GM12878 (cell line): ENCODE data around the gene RSPRY1. TPM values are rescaled to one million over a fixed set of nuclear protein-coding genes. Genes with fewer than 3 reads are reported as not detected.

ENCODE experiments used
- BCL11A ChIP-seq: IDR thresholded peaks from 2 replicates; pipeline ENCODE4 v1.6.1; 2011; ENCODE audit warnings: low read depth, low read length
- BRCA1 ChIP-seq: IDR thresholded peaks from 2 replicates; pipeline ENCODE4 v1.6.1; 2011; ENCODE audit warnings: low read depth, low read length, improper control_type of control experiment
- EZH2 ChIP-seq: IDR thresholded peaks from 2 replicates; pipeline ENCODE4 v1.6.1; 2012; ENCODE audit warnings: low read depth, mild to moderate bottlenecking, control low read depth, inconsistent platforms, low read length, borderline replicate concordance; ENCODE audit not compliant: control insufficient read depth
- MTA2 ChIP-seq: fragments of 450-650 bp; IDR thresholded peaks from 2 replicates; pipeline ENCODE4 v1.6.1; 2016; ENCODE audit warnings: low read depth, mild to moderate bottlenecking, moderate library complexity
- NR2F1 ChIP-seq: fragments of 450-650 bp; conservative IDR thresholded peaks from 2 replicates; pipeline ENCODE4 v1.6.1; 2017; ENCODE audit warnings: mild to moderate bottlenecking
- RAD51 ChIP-seq: fragments of 450-650 bp; IDR thresholded peaks from 2 replicates; pipeline ENCODE4 v1.6.1; 2016; ENCODE audit warnings: moderate library complexity, mild to moderate bottlenecking, inconsistent platforms
- RBBP5 ChIP-seq: fragments of 200-600 bp; sonication (generic); conservative IDR thresholded peaks from 2 replicates; pipeline ENCODE4 v1.6.1; 2016
- RFX5 ChIP-seq: IDR thresholded peaks from 2 replicates; pipeline ENCODE4 v1.6.1; 2011; ENCODE audit warnings: low read depth, low read length, improper control_type of control experiment
- YBX1 ChIP-seq: fragments of 450-650 bp; IDR thresholded peaks from 2 replicates; pipeline ENCODE4 v1.6.1; 2016; ENCODE audit warnings: antibody characterized with exemption
- polyA plus RNA-seq, 11 experiments: library from polyadenylated mRNA; depleted of rRNA in 4 of 11; unstranded in 6 of 11; stranded (reverse) in 5 of 11; fragments of >200 nt; fragmentation: Nextera tagmentation in 4 of 11; fragmentation: Illumina TruSeq in 1 of 11; extraction: Ambion mirVana in 4 of 11; extraction: Trizol in 1 of 11; gene quantifications; 1 replicate in 1 of 11; 2 replicates in 10 of 11; pipeline versions ENCODE4 v1.2.1 to v1.2.3, GENCODE V29; 2011 to 2016; ENCODE audit warnings: inconsistent platforms in 2 of 11, missing spikeins in 2 of 11, low read depth in 1 of 11
- total RNA-seq, 4 experiments: library from RNA; depleted of rRNA in 3 of 4; stranded (reverse); fragments of >200 nt in 3 of 4; fragmentation: Illumina TruSeq in 1 of 4; extraction: Trizol in 1 of 4; gene quantifications; 2 replicates each; pipeline versions ENCODE4 v1.2.1 to v1.2.3, GENCODE V29; 2013 to 2021
- TF ChIP-seq, protein P1 (sequence below): fragments of 450-650 bp; IDR thresholded peaks from 2 replicates; pipeline ENCODE4 v1.6.1; 2016; ENCODE audit warnings: mild to moderate bottlenecking, moderate library complexity, borderline replicate concordance
- TF ChIP-seq, protein P2 (sequence below): IDR thresholded peaks from 2 replicates; pipeline ENCODE4 v1.6.1; 2011; ENCODE audit warnings: low read depth, low read length, improper control_type of control experiment, borderline replicate concordance
- TF ChIP-seq, protein P3 (sequence below): IDR thresholded peaks from 2 replicates; pipeline ENCODE4 v1.6.1; 2011; ENCODE audit warnings: mild to moderate bottlenecking, low read depth, low read length, moderate library complexity; ENCODE audit not compliant: insufficient replicate concordance

The RSPRY1 gene
- total and polyA plus RNA-seq, 10 of the 15 experiments (the other 5 are each of a cell fraction or from before 2014, with no cell fraction given) = 18.5 to 57.0 (median 41.2) TPM

DNA sequence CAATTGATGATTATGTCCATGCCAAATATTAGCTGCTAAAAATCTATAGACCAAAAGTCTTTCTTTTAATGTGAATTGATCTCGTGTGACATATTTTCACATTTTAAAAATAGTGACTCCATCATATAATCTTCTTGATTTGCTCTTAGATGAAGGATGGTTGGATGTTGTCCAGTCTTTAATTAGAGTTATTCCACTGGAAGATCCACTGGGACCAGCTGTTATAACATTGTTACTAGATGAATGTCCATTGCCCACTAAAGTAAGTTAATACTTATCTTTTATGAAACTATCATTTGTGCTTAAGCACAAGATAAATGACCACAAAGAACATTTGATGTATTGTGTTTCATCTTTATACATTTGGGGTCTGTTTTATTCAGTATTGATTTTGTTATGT, 22.8 kb downstream of the RSPRY1 start (continued):
- TF ChIP-seq, protein P1, sequence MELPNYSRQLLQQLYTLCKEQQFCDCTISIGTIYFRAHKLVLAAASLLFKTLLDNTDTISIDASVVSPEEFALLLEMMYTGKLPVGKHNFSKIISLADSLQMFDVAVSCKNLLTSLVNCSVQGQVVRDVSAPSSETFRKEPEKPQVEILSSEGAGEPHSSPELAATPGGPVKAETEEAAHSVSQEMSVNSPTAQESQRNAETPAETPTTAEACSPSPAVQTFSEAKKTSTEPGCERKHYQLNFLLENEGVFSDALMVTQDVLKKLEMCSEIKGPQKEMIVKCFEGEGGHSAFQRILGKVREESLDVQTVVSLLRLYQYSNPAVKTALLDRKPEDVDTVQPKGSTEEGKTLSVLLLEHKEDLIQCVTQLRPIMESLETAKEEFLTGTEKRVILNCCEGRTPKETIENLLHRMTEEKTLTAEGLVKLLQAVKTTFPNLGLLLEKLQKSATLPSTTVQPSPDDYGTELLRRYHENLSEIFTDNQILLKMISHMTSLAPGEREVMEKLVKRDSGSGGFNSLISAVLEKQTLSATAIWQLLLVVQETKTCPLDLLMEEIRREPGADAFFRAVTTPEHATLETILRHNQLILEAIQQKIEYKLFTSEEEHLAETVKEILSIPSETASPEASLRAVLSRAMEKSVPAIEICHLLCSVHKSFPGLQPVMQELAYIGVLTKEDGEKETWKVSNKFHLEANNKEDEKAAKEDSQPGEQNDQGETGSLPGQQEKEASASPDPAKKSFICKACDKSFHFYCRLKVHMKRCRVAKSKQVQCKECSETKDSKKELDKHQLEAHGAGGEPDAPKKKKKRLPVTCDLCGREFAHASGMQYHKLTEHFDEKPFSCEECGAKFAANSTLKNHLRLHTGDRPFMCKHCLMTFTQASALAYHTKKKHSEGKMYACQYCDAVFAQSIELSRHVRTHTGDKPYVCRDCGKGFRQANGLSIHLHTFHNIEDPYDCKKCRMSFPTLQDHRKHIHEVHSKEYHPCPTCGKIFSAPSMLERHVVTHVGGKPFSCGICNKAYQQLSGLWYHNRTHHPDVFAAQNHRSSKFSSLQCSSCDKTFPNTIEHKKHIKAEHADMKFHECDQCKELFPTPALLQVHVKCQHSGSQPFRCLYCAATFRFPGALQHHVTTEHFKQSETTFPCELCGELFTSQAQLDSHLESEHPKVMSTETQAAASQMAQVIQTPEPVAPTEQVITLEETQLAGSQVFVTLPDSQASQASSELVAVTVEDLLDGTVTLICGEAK = no peak
- TF ChIP-seq MTA2 (no peak), RBBP5 (no peak), BRCA1 (no peak), EZH2 (no peak), YBX1 (no peak), RFX5 (no peak), NR2F1 (no peak), RAD51 (no peak), BCL11A (no peak)
- TF ChIP-seq, protein P2, sequence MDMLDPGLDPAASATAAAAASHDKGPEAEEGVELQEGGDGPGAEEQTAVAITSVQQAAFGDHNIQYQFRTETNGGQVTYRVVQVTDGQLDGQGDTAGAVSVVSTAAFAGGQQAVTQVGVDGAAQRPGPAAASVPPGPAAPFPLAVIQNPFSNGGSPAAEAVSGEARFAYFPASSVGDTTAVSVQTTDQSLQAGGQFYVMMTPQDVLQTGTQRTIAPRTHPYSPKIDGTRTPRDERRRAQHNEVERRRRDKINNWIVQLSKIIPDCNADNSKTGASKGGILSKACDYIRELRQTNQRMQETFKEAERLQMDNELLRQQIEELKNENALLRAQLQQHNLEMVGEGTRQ = no peak
- TF ChIP-seq, protein P3, sequence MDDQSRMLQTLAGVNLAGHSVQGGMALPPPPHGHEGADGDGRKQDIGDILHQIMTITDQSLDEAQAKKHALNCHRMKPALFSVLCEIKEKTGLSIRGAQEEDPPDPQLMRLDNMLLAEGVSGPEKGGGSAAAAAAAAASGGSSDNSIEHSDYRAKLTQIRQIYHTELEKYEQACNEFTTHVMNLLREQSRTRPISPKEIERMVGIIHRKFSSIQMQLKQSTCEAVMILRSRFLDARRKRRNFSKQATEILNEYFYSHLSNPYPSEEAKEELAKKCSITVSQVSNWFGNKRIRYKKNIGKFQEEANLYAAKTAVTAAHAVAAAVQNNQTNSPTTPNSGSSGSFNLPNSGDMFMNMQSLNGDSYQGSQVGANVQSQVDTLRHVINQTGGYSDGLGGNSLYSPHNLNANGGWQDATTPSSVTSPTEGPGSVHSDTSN = no peak
